ENCODE data around the gene AKIP1. TPM values are rescaled to one million over a fixed set of nuclear protein-coding genes. Genes with fewer than 3 reads are reported as not detected.

Gene AKIP1
- total RNA-seq, 1 donor from 2014 or later, result 36.9 TPM

DNA sequence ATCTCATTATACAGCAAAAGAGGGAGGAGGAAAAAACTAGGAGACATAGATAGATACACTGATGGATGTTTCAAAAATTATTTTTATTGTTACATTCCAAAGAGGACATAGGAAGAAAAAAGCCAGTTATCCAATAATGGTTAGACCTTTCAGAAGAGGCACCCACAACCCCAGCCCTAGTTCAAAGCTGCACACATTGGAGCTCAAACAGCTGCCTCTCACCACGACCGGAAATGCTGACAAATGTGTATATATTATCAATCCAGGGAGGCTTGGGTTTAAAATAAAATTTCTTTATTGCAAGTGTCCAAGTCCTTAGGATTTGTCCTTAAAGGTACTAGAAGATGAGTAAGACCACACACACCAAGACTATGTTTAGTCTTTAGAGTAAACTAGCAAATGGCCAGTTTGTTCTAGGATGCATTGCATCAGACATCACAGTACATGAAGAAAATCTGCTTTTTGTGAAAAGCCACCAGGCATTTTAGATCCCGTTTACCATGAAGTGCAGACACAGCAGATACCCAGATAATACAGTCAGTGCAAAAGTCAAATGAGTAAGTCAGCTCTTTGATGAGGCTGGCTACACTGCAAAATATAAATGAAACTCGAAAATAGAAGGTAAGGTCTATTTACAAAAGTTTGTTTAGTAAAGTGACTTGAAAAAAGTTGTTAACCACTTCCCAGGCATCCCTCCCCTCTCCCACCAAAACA lies 36.4 kb downstream of the AKIP1 start:
- Mint-ChIP-seq H3K4me1 (ENCODE audit: low read depth) (peaks cover 12% of the 10 kb centered on the region), H3K27ac (no peak overlapping the region), H3K4me3 (no peak overlapping the region), H3K9me3 (no peaks in the 10 kb centered on the region), H3K27me3 (ENCODE audit: insufficient read depth) (peaks cover 4% of the 10 kb centered on the region), H3K36me3 (ENCODE audit: low read depth) (peaks cover 24% of the 10 kb centered on the region)
- intact Hi-C loops (cut with micrococcal nuclease), result no loop called here
- no peak for DNase-seq (ENCODE audit: low spot score)

DNA sequence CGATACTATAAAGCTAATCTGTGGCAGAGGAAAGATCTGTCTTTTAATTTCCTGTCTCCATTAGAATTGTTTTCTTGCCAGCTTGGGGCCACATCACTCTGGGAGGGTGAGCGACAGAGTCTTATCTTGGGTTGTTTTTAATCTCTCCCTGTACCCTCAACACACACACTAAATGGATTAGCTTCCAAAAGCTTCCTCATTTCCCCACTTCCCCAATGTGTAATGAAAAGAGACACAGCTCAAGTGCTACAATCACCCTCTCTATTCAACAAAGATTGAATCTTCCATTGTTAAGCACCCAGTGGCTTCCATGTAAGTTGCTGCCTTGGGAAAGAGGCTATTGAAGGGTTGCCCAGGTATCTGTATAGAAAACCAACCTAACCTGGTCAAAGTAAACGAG lies 37.9 kb downstream of the AKIP1 start:
- no peaks in the 10 kb centered on the region for H3K9me3 Mint-ChIP-seq

DNA sequence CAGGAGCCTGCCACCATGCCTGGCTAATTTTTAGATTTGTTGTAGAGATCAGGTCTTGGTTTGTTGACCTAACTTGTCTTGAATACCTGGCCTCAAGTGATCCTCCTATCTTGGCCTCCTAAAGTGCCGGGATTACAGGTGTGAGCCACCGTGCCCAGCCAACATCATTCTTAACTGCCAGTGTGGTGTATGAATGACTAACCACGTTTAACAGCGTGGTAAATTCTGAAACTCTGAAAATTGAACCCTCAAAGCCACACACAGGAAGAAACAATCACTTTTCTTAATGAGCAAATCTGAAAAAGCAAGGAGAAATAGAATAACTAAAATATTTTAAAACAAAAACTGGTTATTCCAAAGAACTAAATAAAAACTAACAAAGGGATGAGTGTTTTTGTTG lies 45.9 kb downstream of the AKIP1 start:
- Mint-ChIP-seq H3K27me3 (ENCODE audit: insufficient read depth) (no peaks in the 10 kb centered on the region), H3K36me3 (ENCODE audit: low read depth) (peaks cover 21% of the 10 kb centered on the region), H3K9me3 (no peaks in the 10 kb centered on the region), H3K4me1 (ENCODE audit: low read depth) (peaks cover 29% of the 10 kb centered on the region), H3K4me3 (no peak overlapping the region), H3K27ac (no peak overlapping the region)
- no peak for DNase-seq (ENCODE audit: low spot score)
- intact Hi-C loops (cut with micrococcal nuclease), result loop anchor here (5.0 kb wide), 2 partner anchors 145 to 355 kb away; a partner anchor contains a TSS

More for the DNA sequence above, 37.9 kb downstream of the AKIP1 start:
- no peak overlapping the region for H3K27ac Mint-ChIP-seq
- intact Hi-C loops (cut with micrococcal nuclease), result no loop called here
- no peak overlapping the region for H3K4me3 Mint-ChIP-seq
- peaks cover 12% of the 10 kb centered on the region for H3K4me1 Mint-ChIP-seq (ENCODE audit: low read depth)
- no peak for DNase-seq (ENCODE audit: low spot score)
- H3K27me3 Mint-ChIP-seq (ENCODE audit: insufficient read depth), result no peaks in the 10 kb centered on the region
- peaks cover 30% of the 10 kb centered on the region for H3K36me3 Mint-ChIP-seq (ENCODE audit: low read depth)

DNA sequence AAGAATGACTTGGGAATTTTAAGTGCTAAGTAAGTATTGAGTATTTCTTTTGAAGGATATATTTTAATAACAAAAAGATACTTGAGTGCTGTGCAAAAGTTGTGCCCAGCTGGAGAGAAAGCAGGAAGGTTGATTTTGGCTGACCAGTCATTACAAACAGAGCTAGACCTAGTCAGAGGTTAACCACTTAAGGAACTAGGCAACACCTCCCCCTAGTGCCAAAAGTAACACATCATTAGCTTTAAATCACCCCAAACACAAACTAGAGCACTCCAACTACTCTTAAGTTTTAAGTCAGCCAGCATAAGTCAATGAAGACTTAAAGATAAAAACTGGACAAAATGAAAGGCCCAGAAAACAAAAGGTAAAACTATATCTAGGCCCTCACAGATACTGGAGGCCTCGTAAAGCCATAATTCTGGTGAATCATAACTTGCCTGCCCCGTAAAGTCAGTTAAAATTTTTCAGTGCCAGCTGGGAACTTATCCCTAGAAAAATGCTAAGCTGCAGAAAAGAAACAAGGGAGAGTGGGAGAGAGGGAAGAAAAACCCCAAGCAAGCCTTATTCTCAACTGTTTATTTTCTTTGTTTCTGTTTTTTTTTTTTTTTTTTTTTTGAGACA lies 48.7 kb downstream of the AKIP1 start:
- Mint-ChIP-seq H3K27ac (peak overlapping the region; percentile 18), H3K27me3 (ENCODE audit: insufficient read depth) (no peaks in the 10 kb centered on the region)

DNA sequence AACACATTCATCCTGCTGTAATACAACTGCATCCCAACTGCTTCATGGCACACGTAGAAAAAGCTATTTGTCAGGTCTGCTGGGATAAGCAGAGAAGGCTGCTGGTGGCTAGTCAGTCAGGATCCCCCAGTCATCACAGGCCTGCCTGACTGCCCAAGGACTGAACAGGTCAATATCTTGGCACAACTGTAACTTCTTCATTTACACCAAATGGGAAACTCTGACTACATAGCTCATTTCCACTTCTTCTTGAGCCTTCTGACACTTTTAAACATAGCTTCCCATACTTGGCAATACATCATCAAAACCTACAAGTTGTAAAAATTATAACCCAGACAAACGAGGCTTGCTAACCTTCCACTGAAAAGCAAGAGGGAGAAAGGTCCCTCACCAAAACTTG lies 50.4 kb downstream of the AKIP1 start:
- peaks cover 47% of the 10 kb centered on the region for H3K4me1 Mint-ChIP-seq (ENCODE audit: low read depth)
- no peak overlapping the region for H3K27ac Mint-ChIP-seq
- H3K36me3 Mint-ChIP-seq (ENCODE audit: low read depth), result peaks cover 7% of the 10 kb centered on the region
- no peak for DNase-seq (ENCODE audit: low spot score)
- H3K9me3 Mint-ChIP-seq, result no peaks in the 10 kb centered on the region
- intact Hi-C loops (cut with micrococcal nuclease), result loop anchor here (5.0 kb wide), 3 partner anchors 546 to 1346 kb away; partner anchors contain the start of genes ADM and EIF3F
- no peak overlapping the region for H3K4me3 Mint-ChIP-seq
- no peaks in the 10 kb centered on the region for H3K27me3 Mint-ChIP-seq (ENCODE audit: insufficient read depth)

More for the DNA sequence above, 48.7 kb downstream of the AKIP1 start:
- Mint-ChIP-seq H3K4me1 (ENCODE audit: low read depth) (peaks cover 44% of the 10 kb centered on the region), H3K9me3 (no peaks in the 10 kb centered on the region), H3K4me3 (no peak overlapping the region), H3K36me3 (ENCODE audit: low read depth) (peaks cover 14% of the 10 kb centered on the region)
- peak; percentile 10 for DNase-seq (ENCODE audit: low spot score)
- intact Hi-C loops (cut with micrococcal nuclease), result loop anchor here (1.0 to 5.0 kb wide), 8 partner anchors 45 to 1348 kb away; partner anchors contain the start of genes ADM and EIF3F

DNA sequence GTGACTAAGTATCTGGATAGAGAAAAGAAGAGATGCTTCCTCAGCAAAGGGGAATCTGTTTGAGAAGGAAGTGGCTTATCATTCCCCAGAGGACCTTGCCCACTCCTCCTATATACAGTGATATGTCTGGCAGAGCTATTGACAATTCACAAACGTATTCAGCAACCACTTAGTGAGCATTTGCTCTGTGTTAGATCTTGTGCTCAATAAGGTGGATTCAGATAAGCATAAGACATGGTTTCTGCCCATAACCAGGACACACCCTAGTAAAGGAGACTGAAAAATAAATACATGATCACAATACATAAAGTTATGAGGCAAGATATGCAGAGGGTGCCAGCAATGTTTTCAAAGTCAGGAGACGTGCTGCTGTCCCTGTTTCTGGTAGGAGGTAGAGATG lies 51.9 kb downstream of the AKIP1 start:
- DNase-seq (ENCODE audit: low spot score), result no peak
- peaks cover 5% of the 10 kb centered on the region for H3K36me3 Mint-ChIP-seq (ENCODE audit: low read depth)
- no peaks in the 10 kb centered on the region for H3K9me3 Mint-ChIP-seq
- peaks cover 34% of the 10 kb centered on the region for H3K4me1 Mint-ChIP-seq (ENCODE audit: low read depth)
- peak overlapping the region; percentile 64 for H3K27ac Mint-ChIP-seq
- H3K4me3 Mint-ChIP-seq, result peak overlapping the region; percentile 99
- intact Hi-C loops (cut with micrococcal nuclease), result loop anchor here (5.0 kb wide), 3 partner anchors 544 to 1344 kb away; partner anchors contain the start of genes ADM and EIF3F
- H3K27me3 Mint-ChIP-seq (ENCODE audit: insufficient read depth), result no peaks in the 10 kb centered on the region

DNA sequence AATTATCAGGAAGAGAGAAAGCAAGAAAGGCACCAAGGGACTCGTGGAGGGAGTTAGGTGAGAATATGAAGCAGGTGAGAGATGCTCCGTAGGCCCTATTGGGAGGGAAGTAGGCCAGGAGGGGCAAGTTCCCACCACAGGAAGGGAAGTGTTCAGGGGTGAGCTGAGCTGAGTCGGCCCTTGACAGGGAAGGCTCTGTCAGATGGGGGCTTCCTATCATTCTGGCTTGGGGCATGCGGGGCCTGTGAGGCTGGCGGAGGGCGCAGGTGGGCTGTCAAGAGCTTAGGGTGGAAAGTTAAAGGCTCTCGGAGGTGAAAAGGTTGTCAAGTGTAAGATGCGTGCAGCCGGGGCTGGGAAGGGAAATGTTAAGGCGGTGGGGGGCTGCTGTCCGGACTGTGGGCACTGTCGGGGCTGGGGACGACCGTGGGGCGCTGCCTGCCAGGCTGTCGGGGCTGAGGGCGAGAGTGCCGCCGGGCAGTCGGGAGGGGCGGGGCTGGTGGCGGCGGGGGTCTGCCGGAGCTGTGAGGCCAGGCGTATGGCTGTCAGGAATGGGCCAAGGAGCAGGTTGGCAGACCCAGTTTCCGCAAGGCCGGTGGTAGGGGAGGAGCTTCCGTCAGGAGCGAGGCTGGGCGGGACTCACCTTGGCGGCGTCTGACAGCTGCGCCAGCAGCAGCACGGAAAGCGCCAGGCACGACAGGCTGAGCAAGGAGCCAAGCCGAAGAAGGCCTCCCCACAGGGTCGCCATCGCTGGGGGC lies 52.8 kb downstream of the AKIP1 start:
- DNase-seq (ENCODE audit: low spot score), result peak; percentile 77
- peak overlapping the region; percentile 99 for H3K4me3 Mint-ChIP-seq
- intact Hi-C loops (cut with micrococcal nuclease), result loop anchor here (1.0 to 5.0 kb wide), 12 partner anchors 39 to 1344 kb away; partner anchors contain the start of genes ADM, AKIP1, EIF3F and IPO7
- H3K4me1 Mint-ChIP-seq (ENCODE audit: low read depth), result peaks cover 34% of the 10 kb centered on the region
- H3K36me3 Mint-ChIP-seq (ENCODE audit: low read depth), result peaks cover 6% of the 10 kb centered on the region
- no peaks in the 10 kb centered on the region for H3K9me3 Mint-ChIP-seq
- H3K27me3 Mint-ChIP-seq (ENCODE audit: insufficient read depth), result no peaks in the 10 kb centered on the region
- H3K27ac Mint-ChIP-seq, result peak overlapping the region; percentile 95

DNA sequence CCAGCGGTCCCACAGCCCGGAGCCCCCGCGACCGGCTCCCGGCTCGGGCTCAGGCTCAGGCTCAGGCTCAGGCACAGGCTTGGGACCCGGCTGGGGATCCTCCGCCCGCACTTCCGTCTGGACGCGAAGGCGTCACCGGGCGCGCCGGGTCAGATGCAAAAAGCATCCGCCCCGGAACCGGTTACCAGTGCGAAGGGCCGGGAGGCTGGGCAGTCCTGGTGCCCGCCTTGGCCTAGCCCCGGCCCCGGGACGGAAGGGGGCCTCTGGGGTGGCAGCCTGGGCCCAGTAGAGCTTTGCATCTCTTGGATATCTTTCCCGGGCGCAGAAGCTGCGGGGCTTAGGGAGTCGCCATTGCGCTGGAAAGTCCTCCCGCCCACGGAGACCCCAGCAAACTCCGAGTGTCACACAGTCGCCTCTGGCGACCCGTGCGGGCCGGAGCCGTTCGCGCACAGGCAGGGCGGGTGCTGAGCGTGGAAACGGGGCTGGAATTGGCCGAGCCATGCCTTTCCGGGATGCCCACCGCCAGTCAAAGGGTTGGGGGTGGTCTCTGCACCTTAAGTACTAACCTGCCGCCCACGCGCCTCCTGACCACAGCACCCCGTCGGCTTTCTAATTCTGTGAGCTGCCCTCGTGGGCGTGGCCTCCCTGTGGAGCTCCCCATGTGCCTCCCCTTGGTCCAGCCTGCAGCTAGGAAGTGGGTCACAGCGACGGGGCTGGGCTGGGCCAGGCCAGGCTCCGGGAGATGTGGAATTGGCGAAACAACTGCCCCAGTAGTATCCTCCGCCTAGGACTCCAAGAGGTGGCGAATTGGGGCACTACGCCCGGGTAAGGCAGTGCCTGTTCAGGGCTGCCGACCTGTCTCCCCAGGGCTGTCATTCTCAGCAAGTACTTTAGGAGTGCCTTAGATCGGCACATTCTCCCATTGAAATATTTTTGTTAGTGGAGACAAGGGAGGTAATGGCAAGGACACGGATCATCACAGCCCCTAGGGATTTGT lies 53.6 kb downstream of the AKIP1 start, which contains the start of gene TMEM9B:
TMEM9B (minus strand) TSS at position 119 of the 997 bp plus-strand sequence. CDS start 129 bp downstream, outside the sequence.
- H3K4me3 Mint-ChIP-seq, result peak within 1 kb of the TSS; percentile 99
- H3K4me1 Mint-ChIP-seq (ENCODE audit: low read depth), result peaks cover 31% of the 10 kb centered on the region
- DNase-seq (ENCODE audit: low spot score), result peak; percentile 79
- intact Hi-C loops (cut with micrococcal nuclease), result loop anchor here (1.0 to 5.0 kb wide), 12 partner anchors 38 to 1343 kb away; partner anchors contain the start of genes ADM, AKIP1, EIF3F and IPO7
- peak within 1 kb of the TSS; percentile 95 for H3K27ac Mint-ChIP-seq
- no peaks in the 10 kb centered on the region for H3K27me3 Mint-ChIP-seq (ENCODE audit: insufficient read depth)
- no peaks in the 10 kb centered on the region for H3K9me3 Mint-ChIP-seq
- peaks cover 6% of the 10 kb centered on the region for H3K36me3 Mint-ChIP-seq (ENCODE audit: low read depth)

DNA sequence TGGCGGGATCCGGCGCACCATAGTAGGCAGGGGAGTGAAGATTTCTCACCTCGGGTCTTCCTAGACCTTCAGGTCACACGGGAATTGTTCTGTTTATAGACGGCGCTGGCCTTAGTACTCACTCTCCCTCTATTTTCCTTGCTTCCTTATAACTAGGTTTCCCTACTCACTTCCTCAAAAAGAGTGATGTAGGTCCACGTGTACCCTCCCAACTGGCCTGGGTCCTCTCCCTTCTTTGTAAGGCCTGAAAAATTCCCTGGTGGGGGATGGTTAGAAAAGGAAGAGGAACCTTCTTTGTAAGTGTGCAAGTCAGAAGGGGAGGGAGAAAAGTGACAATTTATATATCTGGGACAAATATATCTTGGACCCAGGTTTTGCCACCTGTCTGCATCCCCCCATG lies 56.2 kb downstream of the AKIP1 start:
- no peaks in the 10 kb centered on the region for H3K9me3 Mint-ChIP-seq
- peaks cover 19% of the 10 kb centered on the region for H3K4me1 Mint-ChIP-seq (ENCODE audit: low read depth)
- H3K4me3 Mint-ChIP-seq, result no peak overlapping the region
- intact Hi-C loops (cut with micrococcal nuclease), result no loop called here
- no peaks in the 10 kb centered on the region for H3K27me3 Mint-ChIP-seq (ENCODE audit: insufficient read depth)
- H3K36me3 Mint-ChIP-seq (ENCODE audit: low read depth), result peaks cover 3% of the 10 kb centered on the region
- no peak overlapping the region for H3K27ac Mint-ChIP-seq
- DNase-seq (ENCODE audit: low spot score), result no peak

All from activated T-helper 1 cell treated with anti-CD3 and anti-CD28 coated beads, Interleukin-12 subunit alpha, Interleukin-12 subunit beta, Interleukin-2, Interleukin-4 antibody, amounts not matched to agents 30 ng/mL and 10 ng/mL and 1 ng/mL, durations not matched to agents 14 hours and 24 hours and 36 hours (primary cell).